GM23338 (cell line): ENCODE data around the gene ROBO1. TPM values are rescaled to one million over a fixed set of nuclear protein-coding genes. Genes with fewer than 3 reads are reported as not detected.

Source experiments
- ATAC-seq: fragments of 200-7000 bp; cut with Tn5 transposase; 3 replicates; pipeline ENCODE4 v1.9.1; 2020
- DNase-seq: peaks from one replicate; pipeline ENCODE4 v3.0.0-alpha.2; 2015; ENCODE audit warnings: low spot score
- H2AFZ ChIP-seq: fragments of 200-600 bp; sonication (generic); 2 replicates; pipeline ENCODE4 v1.8.0; 2016; ENCODE audit warnings: antibody characterized with exemption, mild to moderate bottlenecking, moderate library complexity
- H3F3A ChIP-seq: fragments of 200-600 bp; sonication (generic); replicated peaks from 2 replicates; pipeline ENCODE4 v1.8.0; 2017; ENCODE audit warnings: antibody characterized with exemption, mixed run types, low read depth
- H3K27ac ChIP-seq: fragments of 200-600 bp; sonication (generic); 2 replicates; pipeline ENCODE4 v1.6.1; 2016; ENCODE audit warnings: low read depth
- H3K27me3 ChIP-seq: fragments of 200-600 bp; sonication (generic); 2 replicates; pipeline ENCODE4 v1.8.0; 2016; ENCODE audit warnings: mild to moderate bottlenecking, mixed run types, moderate library complexity; ENCODE audit not compliant: insufficient read depth
- H3K36me3 ChIP-seq: fragments of 200-600 bp; sonication (generic); 2 replicates; pipeline ENCODE4 v1.8.0; 2016; ENCODE audit warnings: mild to moderate bottlenecking; ENCODE audit not compliant: insufficient read depth
- H3K4me1 ChIP-seq: fragments of 200-600 bp; sonication (generic); 2 replicates; pipeline ENCODE4 v1.8.0; 2016; ENCODE audit warnings: mild to moderate bottlenecking, moderate library complexity; ENCODE audit not compliant: insufficient read depth
- H3K4me2 ChIP-seq: fragments of 200-600 bp; sonication (generic); 2 replicates; pipeline ENCODE4 v1.7.1; 2017; ENCODE audit warnings: mixed run types
- H3K4me3 ChIP-seq: fragments of 200-600 bp; sonication (generic); 2 replicates; pipeline ENCODE4 v1.6.1; 2016; ENCODE audit warnings: mixed run types
- H3K79me2 ChIP-seq: fragments of 200-600 bp; sonication (generic); replicated peaks from 2 replicates; pipeline ENCODE4 v1.8.0; 2017; ENCODE audit warnings: mild to moderate bottlenecking; ENCODE audit not compliant: insufficient read depth
- H3K9me2 ChIP-seq: fragments of 200-600 bp; sonication (generic); 2 replicates; pipeline ENCODE4 v1.8.0; 2017; ENCODE audit not compliant: insufficient read depth
- H4K20me1 ChIP-seq: fragments of 200-600 bp; sonication (generic); replicated peaks from 2 replicates; pipeline ENCODE4 v1.8.0; 2017; ENCODE audit warnings: mild to moderate bottlenecking; ENCODE audit not compliant: insufficient read depth
- H3K27ac Mint-ChIP-seq: 2 replicates; pipeline ENCODE4 v1.8.0; 2020; ENCODE audit warnings: inconsistent platforms, mild to moderate bottlenecking, moderate library complexity, mixed read lengths
- H3K27me3 Mint-ChIP-seq: 3 replicates; pipeline ENCODE4 v1.8.0; 2022; ENCODE audit warnings: low read depth, mild to moderate bottlenecking, moderate library complexity, mixed read lengths, inconsistent platforms; ENCODE audit not compliant: insufficient read depth, poor library complexity
- H3K36me3 Mint-ChIP-seq: 3 replicates; pipeline ENCODE4 v1.8.0; 2021; ENCODE audit warnings: low read depth, mild to moderate bottlenecking, inconsistent platforms, moderate library complexity, mixed read lengths
- H3K4me1 Mint-ChIP-seq: 3 replicates; pipeline ENCODE4 v1.8.0; 2020; ENCODE audit warnings: mild to moderate bottlenecking, inconsistent platforms, mixed read lengths
- H3K4me3 Mint-ChIP-seq: 3 replicates; pipeline ENCODE4 v1.8.0; 2021; ENCODE audit warnings: moderate library complexity, mild to moderate bottlenecking, inconsistent platforms, mixed read lengths
- H3K9me3 Mint-ChIP-seq: 3 replicates; pipeline ENCODE4 v1.8.0; 2020; ENCODE audit warnings: moderate library complexity, mild to moderate bottlenecking, inconsistent platforms, mixed read lengths
- EZH2 ChIP-seq: fragments of 200-600 bp; sonication (generic); IDR thresholded peaks from one replicate; pipeline ENCODE4 v1.8.0; 2017; ENCODE audit warnings: antibody characterized with exemption, mild to moderate bottlenecking, low read depth; ENCODE audit not compliant: unreplicated experiment
- EZH2phosphoT487 ChIP-seq: fragments of 200-600 bp; sonication (generic); IDR thresholded peaks from one replicate; pipeline ENCODE4 v1.8.1; 2018; ENCODE audit warnings: antibody characterized with exemption; ENCODE audit not compliant: unreplicated experiment
- JUNB ChIP-seq: IDR thresholded peaks from one replicate; pipeline ENCODE4 v1.6.1; 2016; ENCODE audit warnings: antibody characterized with exemption; ENCODE audit not compliant: unreplicated experiment
- NANOG ChIP-seq: IDR thresholded peaks from 2 replicates; pipeline ENCODE4 v1.6.1; 2016; ENCODE audit warnings: antibody characterized with exemption, borderline replicate concordance
- ZNF331 ChIP-seq: fragments of 250-450 bp; sonication (Bioruptor Pico); IDR thresholded peaks from 2 replicates; pipeline ENCODE4 v1.5.0; 2020; ENCODE audit warnings: low read depth, mild to moderate bottlenecking, moderate library complexity
- polyA plus RNA-seq: library from polyadenylated mRNA; unstranded; fragments of >200 nt; fragmentation: Nextera tagmentation; extraction: Ambion mirVana; gene quantifications from 2 replicates; pipeline ENCODE4 v1.2.1, GENCODE V29; 2016
- total RNA-seq: library from RNA; depleted of rRNA; stranded (reverse); fragments of >200 nt; shearing (Covaris generic); gene quantifications from 2 replicates; pipeline ENCODE4 v1.2.3, GENCODE V29; 2014
- TF ChIP-seq, protein P1 (sequence below): fragments of 250-450 bp; sonication (Bioruptor Pico); IDR thresholded peaks from 2 replicates; pipeline ENCODE4 v1.5.0; 2020; ENCODE audit warnings: mild to moderate bottlenecking, moderate library complexity
- TF ChIP-seq, protein P2 (sequence below), 2 experiments: fragments of 200-600 bp in 1 of 2; sonication (generic) in 1 of 2; conservative IDR thresholded peaks; 2 replicates each; pipeline versions ENCODE4 v1.5.1 to v1.6.1; 2016 to 2017; ENCODE audit warnings: antibody characterized with exemption in 2 of 2, low read depth in 2 of 2, mild to moderate bottlenecking in 2 of 2, moderate library complexity in 1 of 2
- TF ChIP-seq, protein P3 (sequence below): IDR thresholded peaks from 2 replicates; pipeline ENCODE4 v1.6.1; 2016; ENCODE audit warnings: antibody characterized with exemption
- TF ChIP-seq, protein P4 (sequence below): IDR thresholded peaks from one replicate; pipeline ENCODE4 v1.6.1; 2018; ENCODE audit warnings: antibody characterized with exemption; ENCODE audit not compliant: unreplicated experiment

The ROBO1 gene
- total and polyA plus RNA-seq, 2 experiments from 2014 or later: 19.2 to 78.3 TPM

DNA sequence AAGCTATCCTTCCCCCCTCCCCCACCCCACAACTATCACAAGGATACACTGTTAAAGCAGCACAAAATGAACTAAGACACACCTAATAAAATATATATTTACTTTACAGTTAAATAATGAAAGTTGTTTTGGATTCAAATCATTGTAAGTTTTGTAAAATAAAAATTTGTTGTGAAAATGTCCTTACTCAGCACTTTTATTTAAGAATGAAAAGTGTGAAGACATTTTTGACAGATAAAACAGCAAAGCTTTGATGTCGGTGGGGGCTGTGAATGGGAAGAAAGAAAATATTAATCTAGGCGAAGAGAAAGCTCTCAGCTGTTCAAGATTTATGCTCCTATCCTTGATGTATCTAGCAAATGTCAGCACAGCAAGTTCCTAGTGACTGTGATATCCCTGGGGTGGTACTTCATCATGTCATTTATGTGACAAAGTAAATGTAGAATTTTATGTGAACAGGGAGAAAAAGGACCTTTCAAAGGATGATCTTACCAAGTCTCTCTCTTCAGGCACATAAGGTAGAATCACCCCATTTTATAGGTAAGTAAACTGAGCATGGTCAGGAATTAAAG, 216.4 kb downstream of the ROBO1 start (continued):
- TF ChIP-seq, protein P1, sequence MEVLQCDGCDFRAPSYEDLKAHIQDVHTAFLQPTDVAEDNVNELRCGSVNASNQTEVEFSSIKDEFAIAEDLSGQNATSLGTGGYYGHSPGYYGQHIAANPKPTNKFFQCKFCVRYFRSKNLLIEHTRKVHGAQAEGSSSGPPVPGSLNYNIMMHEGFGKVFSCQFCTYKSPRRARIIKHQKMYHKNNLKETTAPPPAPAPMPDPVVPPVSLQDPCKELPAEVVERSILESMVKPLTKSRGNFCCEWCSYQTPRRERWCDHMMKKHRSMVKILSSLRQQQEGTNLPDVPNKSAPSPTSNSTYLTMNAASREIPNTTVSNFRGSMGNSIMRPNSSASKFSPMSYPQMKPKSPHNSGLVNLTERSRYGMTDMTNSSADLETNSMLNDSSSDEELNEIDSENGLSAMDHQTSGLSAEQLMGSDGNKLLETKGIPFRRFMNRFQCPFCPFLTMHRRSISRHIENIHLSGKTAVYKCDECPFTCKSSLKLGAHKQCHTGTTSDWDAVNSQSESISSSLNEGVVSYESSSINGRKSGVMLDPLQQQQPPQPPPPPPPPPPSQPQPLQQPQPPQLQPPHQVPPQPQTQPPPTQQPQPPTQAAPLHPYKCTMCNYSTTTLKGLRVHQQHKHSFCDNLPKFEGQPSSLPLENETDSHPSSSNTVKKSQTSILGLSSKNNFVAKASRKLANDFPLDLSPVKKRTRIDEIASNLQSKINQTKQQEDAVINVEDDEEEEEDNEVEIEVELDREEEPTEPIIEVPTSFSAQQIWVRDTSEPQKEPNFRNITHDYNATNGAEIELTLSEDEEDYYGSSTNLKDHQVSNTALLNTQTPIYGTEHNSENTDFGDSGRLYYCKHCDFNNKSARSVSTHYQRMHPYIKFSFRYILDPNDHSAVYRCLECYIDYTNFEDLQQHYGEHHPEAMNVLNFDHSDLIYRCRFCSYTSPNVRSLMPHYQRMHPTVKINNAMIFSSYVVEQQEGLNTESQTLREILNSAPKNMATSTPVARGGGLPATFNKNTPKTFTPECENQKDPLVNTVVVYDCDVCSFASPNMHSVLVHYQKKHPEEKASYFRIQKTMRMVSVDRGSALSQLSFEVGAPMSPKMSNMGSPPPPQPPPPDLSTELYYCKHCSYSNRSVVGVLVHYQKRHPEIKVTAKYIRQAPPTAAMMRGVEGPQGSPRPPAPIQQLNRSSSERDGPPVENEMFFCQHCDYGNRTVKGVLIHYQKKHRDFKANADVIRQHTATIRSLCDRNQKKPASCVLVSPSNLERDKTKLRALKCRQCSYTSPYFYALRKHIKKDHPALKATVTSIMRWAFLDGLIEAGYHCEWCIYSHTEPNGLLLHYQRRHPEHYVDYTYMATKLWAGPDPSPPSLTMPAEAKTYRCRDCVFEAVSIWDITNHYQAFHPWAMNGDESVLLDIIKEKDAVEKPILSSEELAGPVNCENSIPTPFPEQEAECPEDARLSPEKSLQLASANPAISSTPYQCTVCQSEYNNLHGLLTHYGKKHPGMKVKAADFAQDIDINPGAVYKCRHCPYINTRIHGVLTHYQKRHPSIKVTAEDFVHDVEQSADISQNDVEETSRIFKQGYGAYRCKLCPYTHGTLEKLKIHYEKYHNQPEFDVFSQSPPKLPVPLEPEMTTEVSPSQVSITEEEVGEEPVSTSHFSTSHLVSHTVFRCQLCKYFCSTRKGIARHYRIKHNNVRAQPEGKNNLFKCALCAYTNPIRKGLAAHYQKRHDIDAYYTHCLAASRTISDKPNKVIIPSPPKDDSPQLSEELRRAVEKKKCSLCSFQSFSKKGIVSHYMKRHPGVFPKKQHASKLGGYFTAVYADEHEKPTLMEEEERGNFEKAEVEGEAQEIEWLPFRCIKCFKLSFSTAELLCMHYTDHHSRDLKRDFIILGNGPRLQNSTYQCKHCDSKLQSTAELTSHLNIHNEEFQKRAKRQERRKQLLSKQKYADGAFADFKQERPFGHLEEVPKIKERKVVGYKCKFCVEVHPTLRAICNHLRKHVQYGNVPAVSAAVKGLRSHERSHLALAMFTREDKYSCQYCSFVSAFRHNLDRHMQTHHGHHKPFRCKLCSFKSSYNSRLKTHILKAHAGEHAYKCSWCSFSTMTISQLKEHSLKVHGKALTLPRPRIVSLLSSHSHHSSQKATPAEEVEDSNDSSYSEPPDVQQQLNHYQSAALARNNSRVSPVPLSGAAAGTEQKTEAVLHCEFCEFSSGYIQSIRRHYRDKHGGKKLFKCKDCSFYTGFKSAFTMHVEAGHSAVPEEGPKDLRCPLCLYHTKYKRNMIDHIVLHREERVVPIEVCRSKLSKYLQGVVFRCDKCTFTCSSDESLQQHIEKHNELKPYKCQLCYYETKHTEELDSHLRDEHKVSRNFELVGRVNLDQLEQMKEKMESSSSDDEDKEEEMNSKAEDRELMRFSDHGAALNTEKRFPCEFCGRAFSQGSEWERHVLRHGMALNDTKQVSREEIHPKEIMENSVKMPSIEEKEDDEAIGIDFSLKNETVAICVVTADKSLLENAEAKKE: no peak
- TF ChIP-seq, protein P2, sequence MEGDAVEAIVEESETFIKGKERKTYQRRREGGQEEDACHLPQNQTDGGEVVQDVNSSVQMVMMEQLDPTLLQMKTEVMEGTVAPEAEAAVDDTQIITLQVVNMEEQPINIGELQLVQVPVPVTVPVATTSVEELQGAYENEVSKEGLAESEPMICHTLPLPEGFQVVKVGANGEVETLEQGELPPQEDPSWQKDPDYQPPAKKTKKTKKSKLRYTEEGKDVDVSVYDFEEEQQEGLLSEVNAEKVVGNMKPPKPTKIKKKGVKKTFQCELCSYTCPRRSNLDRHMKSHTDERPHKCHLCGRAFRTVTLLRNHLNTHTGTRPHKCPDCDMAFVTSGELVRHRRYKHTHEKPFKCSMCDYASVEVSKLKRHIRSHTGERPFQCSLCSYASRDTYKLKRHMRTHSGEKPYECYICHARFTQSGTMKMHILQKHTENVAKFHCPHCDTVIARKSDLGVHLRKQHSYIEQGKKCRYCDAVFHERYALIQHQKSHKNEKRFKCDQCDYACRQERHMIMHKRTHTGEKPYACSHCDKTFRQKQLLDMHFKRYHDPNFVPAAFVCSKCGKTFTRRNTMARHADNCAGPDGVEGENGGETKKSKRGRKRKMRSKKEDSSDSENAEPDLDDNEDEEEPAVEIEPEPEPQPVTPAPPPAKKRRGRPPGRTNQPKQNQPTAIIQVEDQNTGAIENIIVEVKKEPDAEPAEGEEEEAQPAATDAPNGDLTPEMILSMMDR (conservative IDR thresholded peaks at IDR 0.05; ENCODE audit: low read depth in 2 of 2): no peak
- no peak for TF ChIP-seq NANOG

DNA sequence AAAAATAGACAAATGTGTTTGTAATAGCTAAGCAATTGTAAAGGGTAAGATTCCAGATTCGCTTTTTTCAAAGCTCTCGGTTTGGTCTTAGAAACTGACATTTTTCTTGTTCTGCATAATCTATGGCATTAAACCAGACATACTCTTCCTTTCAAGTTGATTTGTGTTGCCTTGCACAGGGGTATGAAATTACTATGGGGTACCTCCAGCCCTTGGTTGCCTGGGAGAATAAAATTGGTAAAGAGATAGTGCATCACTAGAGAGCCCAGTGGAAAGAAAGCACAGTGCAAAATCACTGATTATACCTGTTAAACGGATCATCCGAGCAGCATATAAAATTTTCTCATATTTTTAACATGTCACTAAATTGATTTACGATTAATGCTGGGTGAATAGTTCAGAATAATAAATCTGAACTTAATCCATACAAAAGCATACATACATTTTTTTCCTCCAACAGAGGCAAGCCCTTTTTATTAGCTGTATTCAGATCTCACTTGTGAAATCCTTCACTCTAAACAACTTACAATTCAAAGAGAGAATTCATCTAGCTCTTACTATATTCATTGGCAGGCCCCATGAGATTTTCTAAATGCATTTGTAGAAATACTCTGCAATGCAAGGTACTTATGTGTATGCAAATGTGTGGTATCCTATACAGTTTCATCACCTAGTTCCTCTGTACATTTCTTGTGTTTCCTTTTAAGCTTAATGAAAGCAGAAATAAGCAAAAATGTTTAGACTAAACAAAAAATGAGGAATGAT, 224.4 kb downstream of the ROBO1 start:
- Histone ChIP-seq H3K79me2 (no peaks in the 10 kb centered on the region), H2AFZ (no peak overlapping the region), H3K27ac (no peak overlapping the region), H3K4me2 (no peak overlapping the region), H3K4me3 (no peak overlapping the region), H3K27me3 (no peaks in the 10 kb centered on the region), H3K36me3 (no peaks in the 10 kb centered on the region), H3K9me2 (no peaks in the 10 kb centered on the region), H4K20me1 (no peaks in the 10 kb centered on the region), H3F3A (no peaks in the 10 kb centered on the region), H3K4me1 (no peaks in the 10 kb centered on the region)
- Mint-ChIP-seq H3K4me1 (no peaks in the 10 kb centered on the region), H3K4me3 (no peak overlapping the region), H3K27me3 (no peaks in the 10 kb centered on the region), H3K36me3 (no peaks in the 10 kb centered on the region), H3K9me3 (no peaks in the 10 kb centered on the region), H3K27ac (no peak overlapping the region)
- no peak for DNase-seq
- ATAC-seq: no peak
- TF ChIP-seq ZNF331 (no peak), EZH2phosphoT487 (no peak), NANOG (no peak), EZH2 (no peak), JUNB (no peak)
- TF ChIP-seq, protein P3, sequence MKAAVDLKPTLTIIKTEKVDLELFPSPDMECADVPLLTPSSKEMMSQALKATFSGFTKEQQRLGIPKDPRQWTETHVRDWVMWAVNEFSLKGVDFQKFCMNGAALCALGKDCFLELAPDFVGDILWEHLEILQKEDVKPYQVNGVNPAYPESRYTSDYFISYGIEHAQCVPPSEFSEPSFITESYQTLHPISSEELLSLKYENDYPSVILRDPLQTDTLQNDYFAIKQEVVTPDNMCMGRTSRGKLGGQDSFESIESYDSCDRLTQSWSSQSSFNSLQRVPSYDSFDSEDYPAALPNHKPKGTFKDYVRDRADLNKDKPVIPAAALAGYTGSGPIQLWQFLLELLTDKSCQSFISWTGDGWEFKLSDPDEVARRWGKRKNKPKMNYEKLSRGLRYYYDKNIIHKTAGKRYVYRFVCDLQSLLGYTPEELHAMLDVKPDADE: no peak
- TF ChIP-seq, protein P4, sequence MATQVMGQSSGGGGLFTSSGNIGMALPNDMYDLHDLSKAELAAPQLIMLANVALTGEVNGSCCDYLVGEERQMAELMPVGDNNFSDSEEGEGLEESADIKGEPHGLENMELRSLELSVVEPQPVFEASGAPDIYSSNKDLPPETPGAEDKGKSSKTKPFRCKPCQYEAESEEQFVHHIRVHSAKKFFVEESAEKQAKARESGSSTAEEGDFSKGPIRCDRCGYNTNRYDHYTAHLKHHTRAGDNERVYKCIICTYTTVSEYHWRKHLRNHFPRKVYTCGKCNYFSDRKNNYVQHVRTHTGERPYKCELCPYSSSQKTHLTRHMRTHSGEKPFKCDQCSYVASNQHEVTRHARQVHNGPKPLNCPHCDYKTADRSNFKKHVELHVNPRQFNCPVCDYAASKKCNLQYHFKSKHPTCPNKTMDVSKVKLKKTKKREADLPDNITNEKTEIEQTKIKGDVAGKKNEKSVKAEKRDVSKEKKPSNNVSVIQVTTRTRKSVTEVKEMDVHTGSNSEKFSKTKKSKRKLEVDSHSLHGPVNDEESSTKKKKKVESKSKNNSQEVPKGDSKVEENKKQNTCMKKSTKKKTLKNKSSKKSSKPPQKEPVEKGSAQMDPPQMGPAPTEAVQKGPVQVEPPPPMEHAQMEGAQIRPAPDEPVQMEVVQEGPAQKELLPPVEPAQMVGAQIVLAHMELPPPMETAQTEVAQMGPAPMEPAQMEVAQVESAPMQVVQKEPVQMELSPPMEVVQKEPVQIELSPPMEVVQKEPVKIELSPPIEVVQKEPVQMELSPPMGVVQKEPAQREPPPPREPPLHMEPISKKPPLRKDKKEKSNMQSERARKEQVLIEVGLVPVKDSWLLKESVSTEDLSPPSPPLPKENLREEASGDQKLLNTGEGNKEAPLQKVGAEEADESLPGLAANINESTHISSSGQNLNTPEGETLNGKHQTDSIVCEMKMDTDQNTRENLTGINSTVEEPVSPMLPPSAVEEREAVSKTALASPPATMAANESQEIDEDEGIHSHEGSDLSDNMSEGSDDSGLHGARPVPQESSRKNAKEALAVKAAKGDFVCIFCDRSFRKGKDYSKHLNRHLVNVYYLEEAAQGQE: no peak
